Activated naive CD8-positive, alpha-beta T cell treated with anti-CD3 and anti-CD28 coated beads for 36 hours (primary cell): ENCODE data around the gene NPL. TPM values are rescaled to one million over a fixed set of nuclear protein-coding genes. Genes with fewer than 3 reads are reported as not detected.

Experiments
- DNase-seq: peaks from one replicate; pipeline ENCODE4 v3.0.0; 2021
- H3K27ac Mint-ChIP-seq: one replicate; pipeline ENCODE4 v1.8.0; 2022; ENCODE audit warnings: mild to moderate bottlenecking, moderate library complexity, mixed read lengths
- H3K27me3 Mint-ChIP-seq: one replicate; pipeline ENCODE4 v1.8.0; 2022; ENCODE audit warnings: mild to moderate bottlenecking, mixed read lengths
- H3K36me3 Mint-ChIP-seq: one replicate; pipeline ENCODE4 v1.8.0; 2021; ENCODE audit warnings: mild to moderate bottlenecking, mixed read lengths
- H3K4me1 Mint-ChIP-seq: one replicate; pipeline ENCODE4 v1.8.0; 2021; ENCODE audit warnings: mixed read lengths
- H3K4me3 Mint-ChIP-seq: one replicate; pipeline ENCODE4 v1.8.0; 2022; ENCODE audit warnings: mild to moderate bottlenecking, moderate library complexity, mixed read lengths
- H3K9me3 Mint-ChIP-seq: one replicate; pipeline ENCODE4 v1.8.0; 2022; ENCODE audit warnings: mixed read lengths
- total RNA-seq, 2 experiments: library from RNA; stranded (reverse); gene quantifications; one replicate each; pipeline ENCODE4 v1.2.3, GENCODE V29; 2021

Gene NPL
- total RNA-seq: 1 to 10 TPM; 4.7 to 5.4 TPM

GRCh38 chr1:182789138-182790076 lies at the start of gene NPL:
Gene NPL, plus strand, starts transcription at chr1:182789773. Its CDS starts 4,599 bp downstream, at chr1:182794372.
- Mint-ChIP-seq H3K27ac (peak within 1 kb of the TSS; percentile 79), H3K9me3 (no peaks in the 10 kb centered on the region), H3K36me3 (peaks cover 2% of the 10 kb centered on the region), H3K4me3 (peak within 1 kb of the TSS; percentile 84), H3K27me3 (peaks cover 19% of the 10 kb centered on the region), H3K4me1 (peaks cover 14% of the 10 kb centered on the region)
- peak; percentile 87 for DNase-seq

GRCh38 chr1:182740120-182740519 lies 49.5 kb upstream of the NPL start:
- Mint-ChIP-seq H3K27me3 (peaks cover 4% of the 10 kb centered on the region), H3K4me3 (no peak overlapping the region)

GRCh38 chr1:182742780-182743179 lies 46.8 kb upstream of the NPL start:
- Mint-ChIP-seq H3K36me3 (no peaks in the 10 kb centered on the region), H3K4me1 (peaks cover 5% of the 10 kb centered on the region), H3K27ac (no peak overlapping the region), H3K27me3 (peaks cover 12% of the 10 kb centered on the region), H3K9me3 (peaks cover 3% of the 10 kb centered on the region), H3K4me3 (no peak overlapping the region)
- no peak for DNase-seq

More at GRCh38 chr1:182740120-182740519, 49.5 kb upstream of the NPL start:
- Mint-ChIP-seq H3K27ac (no peak overlapping the region), H3K36me3 (no peaks in the 10 kb centered on the region), H3K4me1 (peaks cover 5% of the 10 kb centered on the region), H3K9me3 (peaks cover 5% of the 10 kb centered on the region)
- DNase-seq: no peak

- no peaks in the 10 kb centered on the region for H3K36me3 Mint-ChIP-seq
Observed at GRCh38 chr1:182752077-182752988, 37.2 kb upstream of the NPL start.

GRCh38 chr1:182754087-182754486 lies 35.5 kb upstream of the NPL start:
- H3K27ac Mint-ChIP-seq: no peak overlapping the region
- no peak overlapping the region for H3K4me3 Mint-ChIP-seq
- H3K36me3 Mint-ChIP-seq: no peaks in the 10 kb centered on the region
- H3K4me1 Mint-ChIP-seq: peaks cover 2% of the 10 kb centered on the region
- H3K9me3 Mint-ChIP-seq: no peaks in the 10 kb centered on the region
- no peak for DNase-seq
- H3K27me3 Mint-ChIP-seq: peaks cover 21% of the 10 kb centered on the region

More at GRCh38 chr1:182752077-182752988, 37.2 kb upstream of the NPL start:
- peaks cover 2% of the 10 kb centered on the region for H3K4me1 Mint-ChIP-seq
- no peak overlapping the region for H3K27ac Mint-ChIP-seq
- DNase-seq: no peak
- no peak overlapping the region for H3K4me3 Mint-ChIP-seq
- peaks cover 28% of the 10 kb centered on the region for H3K27me3 Mint-ChIP-seq
- H3K9me3 Mint-ChIP-seq: no peaks in the 10 kb centered on the region

- Mint-ChIP-seq H3K27me3 (peaks cover 18% of the 10 kb centered on the region), H3K4me3 (no peak overlapping the region), H3K36me3 (no peaks in the 10 kb centered on the region), H3K9me3 (no peaks in the 10 kb centered on the region), H3K27ac (no peak overlapping the region), H3K4me1 (peaks cover 2% of the 10 kb centered on the region)
- DNase-seq: no peak
Observed at GRCh38 chr1:182754543-182755314, 34.8 kb upstream of the NPL start.

- Mint-ChIP-seq H3K36me3 (no peaks in the 10 kb centered on the region), H3K9me3 (no peaks in the 10 kb centered on the region), H3K4me1 (peaks cover 2% of the 10 kb centered on the region), H3K4me3 (no peak overlapping the region), H3K27me3 (peaks cover 15% of the 10 kb centered on the region), H3K27ac (no peak overlapping the region)
- no peak for DNase-seq
Observed at GRCh38 chr1:182755632-182756031, 33.9 kb upstream of the NPL start.

- Mint-ChIP-seq H3K4me3 (no peak overlapping the region), H3K36me3 (no peaks in the 10 kb centered on the region), H3K4me1 (peaks cover 3% of the 10 kb centered on the region), H3K27me3 (peaks cover 11% of the 10 kb centered on the region), H3K27ac (no peak overlapping the region), H3K9me3 (no peaks in the 10 kb centered on the region)
- DNase-seq: no peak
Observed at GRCh38 chr1:182756423-182756822, 33.1 kb upstream of the NPL start.

GRCh38 chr1:182761396-182762395 lies 27.9 kb upstream of the NPL start:
- H3K27ac Mint-ChIP-seq: peak overlapping the region; percentile 4
- peaks cover 5% of the 10 kb centered on the region for H3K9me3 Mint-ChIP-seq
- H3K27me3 Mint-ChIP-seq: peaks cover 20% of the 10 kb centered on the region
- peaks cover 4% of the 10 kb centered on the region for H3K36me3 Mint-ChIP-seq
- H3K4me1 Mint-ChIP-seq: peaks cover 3% of the 10 kb centered on the region
- DNase-seq: no peak
- H3K4me3 Mint-ChIP-seq: no peak overlapping the region

GRCh38 chr1:182762536-182762935 lies 27.0 kb upstream of the NPL start:
- no peak for DNase-seq
- Mint-ChIP-seq H3K4me1 (peaks cover 3% of the 10 kb centered on the region), H3K4me3 (no peak overlapping the region), H3K27me3 (peaks cover 20% of the 10 kb centered on the region), H3K9me3 (peaks cover 5% of the 10 kb centered on the region), H3K36me3 (peaks cover 4% of the 10 kb centered on the region), H3K27ac (no peak overlapping the region)

- no peak overlapping the region for H3K4me3 Mint-ChIP-seq
- DNase-seq: no peak
- H3K9me3 Mint-ChIP-seq: peaks cover 5% of the 10 kb centered on the region
- peaks cover 20% of the 10 kb centered on the region for H3K27me3 Mint-ChIP-seq
- H3K4me1 Mint-ChIP-seq: peaks cover 3% of the 10 kb centered on the region
- peaks cover 4% of the 10 kb centered on the region for H3K36me3 Mint-ChIP-seq
- no peak overlapping the region for H3K27ac Mint-ChIP-seq
Observed at GRCh38 chr1:182764029-182764727, 25.4 kb upstream of the NPL start.

GRCh38 chr1:182765391-182765790 lies 24.2 kb upstream of the NPL start:
- H3K4me1 Mint-ChIP-seq: peaks cover 3% of the 10 kb centered on the region
- no peak overlapping the region for H3K4me3 Mint-ChIP-seq
- no peak for DNase-seq
- peaks cover 23% of the 10 kb centered on the region for H3K27me3 Mint-ChIP-seq
- H3K27ac Mint-ChIP-seq: no peak overlapping the region
- peaks cover 4% of the 10 kb centered on the region for H3K36me3 Mint-ChIP-seq
- H3K9me3 Mint-ChIP-seq: peaks cover 5% of the 10 kb centered on the region

- H3K4me1 Mint-ChIP-seq: peaks cover 3% of the 10 kb centered on the region
- H3K9me3 Mint-ChIP-seq: peaks cover 5% of the 10 kb centered on the region
- H3K27ac Mint-ChIP-seq: no peak overlapping the region
- peaks cover 26% of the 10 kb centered on the region for H3K27me3 Mint-ChIP-seq
- H3K4me3 Mint-ChIP-seq: no peak overlapping the region
- no peak for DNase-seq
- H3K36me3 Mint-ChIP-seq: peaks cover 4% of the 10 kb centered on the region
Observed at GRCh38 chr1:182766050-182766449, 23.5 kb upstream of the NPL start.
